NB4 (cell line): ENCODE measurements around the gene CCDC88C.

ENCODE experiments used
- MYC ChIP-seq: IDR thresholded peaks from 2 replicates; pipeline ENCODE4 v1.6.1; 2011; ENCODE audit warnings: low read depth, low read length
- POLR2A ChIP-seq: IDR thresholded peaks from 2 replicates; pipeline ENCODE4 v1.6.1; 2011; ENCODE audit warnings: mild to moderate bottlenecking; ENCODE audit not compliant: insufficient read length; ENCODE audit errors: extremely low read depth
- TF ChIP-seq, protein P1 (sequence below): IDR thresholded peaks from one replicate; pipeline ENCODE4 v1.5.1; 2012; ENCODE audit warnings: low read depth, low read length

- TF ChIP-seq POLR2A (no peak), MYC (no peak)
- TF ChIP-seq, protein P1, sequence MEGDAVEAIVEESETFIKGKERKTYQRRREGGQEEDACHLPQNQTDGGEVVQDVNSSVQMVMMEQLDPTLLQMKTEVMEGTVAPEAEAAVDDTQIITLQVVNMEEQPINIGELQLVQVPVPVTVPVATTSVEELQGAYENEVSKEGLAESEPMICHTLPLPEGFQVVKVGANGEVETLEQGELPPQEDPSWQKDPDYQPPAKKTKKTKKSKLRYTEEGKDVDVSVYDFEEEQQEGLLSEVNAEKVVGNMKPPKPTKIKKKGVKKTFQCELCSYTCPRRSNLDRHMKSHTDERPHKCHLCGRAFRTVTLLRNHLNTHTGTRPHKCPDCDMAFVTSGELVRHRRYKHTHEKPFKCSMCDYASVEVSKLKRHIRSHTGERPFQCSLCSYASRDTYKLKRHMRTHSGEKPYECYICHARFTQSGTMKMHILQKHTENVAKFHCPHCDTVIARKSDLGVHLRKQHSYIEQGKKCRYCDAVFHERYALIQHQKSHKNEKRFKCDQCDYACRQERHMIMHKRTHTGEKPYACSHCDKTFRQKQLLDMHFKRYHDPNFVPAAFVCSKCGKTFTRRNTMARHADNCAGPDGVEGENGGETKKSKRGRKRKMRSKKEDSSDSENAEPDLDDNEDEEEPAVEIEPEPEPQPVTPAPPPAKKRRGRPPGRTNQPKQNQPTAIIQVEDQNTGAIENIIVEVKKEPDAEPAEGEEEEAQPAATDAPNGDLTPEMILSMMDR, result no peak
Measured at GRCh38 chr14:91351512-91351862, 66.1 kb downstream of the CCDC88C start.
